Measurements from ENCODE around the gene PIGW.

- TF ChIP-seq EP300 (IDR thresholded peaks at IDR 0.05) (no peak), POLR2A (IDR thresholded peaks at IDR 0.05; ENCODE audit: low read length) (no peak), BCL3 (IDR thresholded peaks at IDR 0.05) (no peak), RFX5 (IDR thresholded peaks at IDR 0.05) (no peak), CTCF (IDR thresholded peaks at IDR 0.05) (no peak), NPAS2 (CRISPR knock-in tag; IDR thresholded peaks at IDR 0.05; ENCODE audit: borderline replicate concordance) (no peak), HOXA7 (CRISPR knock-in tag; IDR thresholded peaks at IDR 0.05) (no peak), RAD21 (conservative IDR thresholded peaks at IDR 0.05 in 1 of 2, IDR thresholded peaks at IDR 0.05 in 1 of 2) (no peak), PBX3 (IDR thresholded peaks at IDR 0.05) (no peak), REST (IDR thresholded peaks at IDR 0.05) (no peak), MYC (IDR thresholded peaks at IDR 0.05; ENCODE audit: borderline replicate concordance, low read length) (no peak), KDM5A (IDR thresholded peaks at IDR 0.05) (no peak)
These were observed 33.4 kb upstream of the PIGW start for GRCh38 chr17:36501351-36501750.

Data from A549 (cell line).